ENCODE data around the gene LCA5L.
A peak's percentile ranks its signal among the peaks of the same experiment; 100 is the strongest.

The LCA5L gene

GRCh38 chr21:39445321-39446269, at the start of gene LCA5L:
Gene LCA5L, minus strand, starts transcription at chr21:39445778. Its CDS starts 17,285 bp downstream, at chr21:39428493.
- peak; percentile 91 for DNase-seq

GRCh38 chr21:39489380-39489924, 43.9 kb upstream of the LCA5L start:
- no peak for DNase-seq

GRCh38 chr21:39484711-39485276, 39.2 kb upstream of the LCA5L start:
- no peak for DNase-seq

GRCh38 chr21:39483917-39484316, 38.3 kb upstream of the LCA5L start:
- no peak for DNase-seq

GRCh38 chr21:39481886-39482285, 36.3 kb upstream of the LCA5L start:
- DNase-seq: no peak

- no peak for DNase-seq
Observed at GRCh38 chr21:39480271-39480670, 34.7 kb upstream of the LCA5L start.

- DNase-seq: no peak
Observed at GRCh38 chr21:39479814-39480182, 34.2 kb upstream of the LCA5L start.

GRCh38 chr21:39479164-39479813, 33.7 kb upstream of the LCA5L start:
- DNase-seq: no peak

- no peak for DNase-seq
Observed at GRCh38 chr21:39474611-39475010, 29.0 kb upstream of the LCA5L start.

- no peak for DNase-seq
Observed at GRCh38 chr21:39472786-39473185, 27.2 kb upstream of the LCA5L start.

GRCh38 chr21:39471598-39471997, 26.0 kb upstream of the LCA5L start:
- no peak for DNase-seq

- DNase-seq: no peak
Observed at GRCh38 chr21:39468559-39468958, 23.0 kb upstream of the LCA5L start.

- DNase-seq: no peak
Observed at GRCh38 chr21:39467746-39468145, 22.2 kb upstream of the LCA5L start.

GRCh38 chr21:39466584-39466983, 21.0 kb upstream of the LCA5L start:
- no peak for DNase-seq

- no peak for DNase-seq
Observed at GRCh38 chr21:39463308-39463707, 17.7 kb upstream of the LCA5L start.

- no peak for DNase-seq
Observed at GRCh38 chr21:39461419-39461818, 15.8 kb upstream of the LCA5L start.

GRCh38 chr21:39456665-39457064, 11.1 kb upstream of the LCA5L start:
- DNase-seq: no peak

- no peak for DNase-seq
Observed at GRCh38 chr21:39454949-39455668, 9.5 kb upstream of the LCA5L start.

- DNase-seq: no peak
Observed at GRCh38 chr21:39453571-39454179, 8.1 kb upstream of the LCA5L start.

- DNase-seq: no peak
Observed at GRCh38 chr21:39452970-39453342, 7.4 kb upstream of the LCA5L start.

- DNase-seq: no peak
Observed at GRCh38 chr21:39452207-39452969, 6.8 kb upstream of the LCA5L start.
